GM12865 (cell line): ENCODE data around the gene DEFB116.

Experiments used
- DNase-seq: peaks from one replicate; pipeline ENCODE4 v3.0.0; 2010; ENCODE audit warnings: low read depth
- H3K4me3 ChIP-seq: 2 replicates; pipeline ENCODE4 v1.5.1; 2011; ENCODE audit warnings: mild to moderate bottlenecking, low read depth, low read length, control low read depth
- CTCF ChIP-seq: IDR thresholded peaks from 2 replicates; pipeline ENCODE4 v1.5.1; 2011; ENCODE audit warnings: low read length, control low read depth, low read depth, inconsistent platforms; ENCODE audit not compliant: insufficient read depth; ENCODE audit errors: missing control alignments

The DEFB116 gene

GRCh38 chr20:31274441-31274840 lies 33.9 kb downstream of the DEFB116 start:
- H3K4me3 ChIP-seq, result no peak overlapping the region
- no peak for TF ChIP-seq CTCF
- DNase-seq, result no peak

- H3K4me3 ChIP-seq, result no peak overlapping the region
- TF ChIP-seq CTCF, result peak; percentile 62
- peak; percentile 35 for DNase-seq
Measured at GRCh38 chr20:31260326-31260932, 48.0 kb downstream of the DEFB116 start.

GRCh38 chr20:31257364-31257763 lies 51.0 kb downstream of the DEFB116 start, which contains the start of gene DEFB115:
Gene DEFB115 (plus strand): TSS chr20:31257664. CDS start chr20:31257664, 0 bp downstream.
- H3K4me3 ChIP-seq, result no peak within 1 kb of the TSS
- TF ChIP-seq CTCF, result no peak
- no peak for DNase-seq

- no peak for TF ChIP-seq CTCF
- H3K4me3 ChIP-seq, result no peak overlapping the region
- DNase-seq, result no peak
Measured at GRCh38 chr20:31256959-31257358, 51.4 kb downstream of the DEFB116 start.
